Measurements from ENCODE around the gene IL1RAP.

The IL1RAP gene

GRCh38 chr3:190680691-190681090, 166.8 kb downstream of the IL1RAP start:
- FAIRE-seq = no peak

GRCh38 chr3:190684776-190685175, 170.9 kb downstream of the IL1RAP start:
- FAIRE-seq = no peak

- FAIRE-seq = no peak
Observed at GRCh38 chr3:190686011-190686410, 172.1 kb downstream of the IL1RAP start.

GRCh38 chr3:190690246-190690645, 176.4 kb downstream of the IL1RAP start:
- no peak for FAIRE-seq

GRCh38 chr3:190692256-190692655, 178.4 kb downstream of the IL1RAP start:
- no peak for FAIRE-seq

GRCh38 chr3:190694335-190695001, 180.6 kb downstream of the IL1RAP start:
- no peak for FAIRE-seq

GRCh38 chr3:190695225-190695624, 181.3 kb downstream of the IL1RAP start:
- no peak for FAIRE-seq

GRCh38 chr3:190695994-190696393, 182.1 kb downstream of the IL1RAP start:
- no peak for FAIRE-seq

GRCh38 chr3:190696777-190697501, 183.1 kb downstream of the IL1RAP start:
- no peak for FAIRE-seq

- no peak for FAIRE-seq
Observed at GRCh38 chr3:190697502-190697830, 183.6 kb downstream of the IL1RAP start.

GRCh38 chr3:190697901-190698300, 184.0 kb downstream of the IL1RAP start:
- no peak for FAIRE-seq

- no peak for FAIRE-seq
Observed at GRCh38 chr3:190699776-190700175, 185.9 kb downstream of the IL1RAP start.

GRCh38 chr3:190701096-190701532, 187.2 kb downstream of the IL1RAP start:
- FAIRE-seq = no peak

- no peak for FAIRE-seq
Observed at GRCh38 chr3:190706582-190706981, 192.7 kb downstream of the IL1RAP start.

All from TTC549 (cell line).